Right forelimb (tissue), 1 donor: ENCODE data around the gene VTN.

ENCODE experiments used
- DNase-seq: peaks from one replicate; pipeline ENCODE4 v3.0.0-alpha.2; 2018

The VTN gene

DNA sequence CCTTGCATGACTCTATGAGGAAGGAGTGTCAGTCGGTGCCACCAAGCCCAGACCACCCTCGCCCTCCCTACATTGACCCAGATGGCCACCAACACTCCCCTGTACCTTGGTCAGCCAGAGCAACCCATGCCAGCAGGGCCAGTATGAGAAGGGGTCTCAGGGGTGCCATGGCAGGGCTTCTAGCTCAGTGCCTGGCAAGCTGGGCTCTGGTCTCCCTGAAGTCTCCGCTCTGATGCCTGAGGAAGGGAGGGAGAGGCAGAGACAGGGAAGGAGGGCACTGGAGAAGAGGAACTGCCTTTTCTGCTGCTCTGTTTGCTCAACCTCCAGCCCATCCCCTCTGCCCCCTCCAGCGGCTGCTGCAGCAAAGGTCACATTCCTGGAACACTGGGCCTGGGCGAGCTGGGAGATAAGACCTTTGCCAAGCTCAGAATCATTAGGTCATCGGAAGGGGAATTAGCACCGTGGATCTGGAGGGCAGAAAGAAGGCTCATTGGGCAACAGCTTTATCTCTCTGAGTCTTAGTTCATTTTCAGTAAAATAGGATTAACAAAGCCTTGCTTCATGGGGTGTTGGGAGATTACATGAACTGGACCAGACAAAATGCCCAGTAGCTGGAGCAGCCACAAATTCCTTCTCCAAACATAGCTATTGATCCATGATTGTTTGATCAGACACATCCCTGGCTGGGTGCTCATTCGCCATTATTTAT, at the start of gene VTN:
Gene VTN (minus strand): TSS at position 273 of the 709 bp plus-strand sequence. CDS start 104 bp downstream, at position 169.
- DNase-seq: no peak

DNA sequence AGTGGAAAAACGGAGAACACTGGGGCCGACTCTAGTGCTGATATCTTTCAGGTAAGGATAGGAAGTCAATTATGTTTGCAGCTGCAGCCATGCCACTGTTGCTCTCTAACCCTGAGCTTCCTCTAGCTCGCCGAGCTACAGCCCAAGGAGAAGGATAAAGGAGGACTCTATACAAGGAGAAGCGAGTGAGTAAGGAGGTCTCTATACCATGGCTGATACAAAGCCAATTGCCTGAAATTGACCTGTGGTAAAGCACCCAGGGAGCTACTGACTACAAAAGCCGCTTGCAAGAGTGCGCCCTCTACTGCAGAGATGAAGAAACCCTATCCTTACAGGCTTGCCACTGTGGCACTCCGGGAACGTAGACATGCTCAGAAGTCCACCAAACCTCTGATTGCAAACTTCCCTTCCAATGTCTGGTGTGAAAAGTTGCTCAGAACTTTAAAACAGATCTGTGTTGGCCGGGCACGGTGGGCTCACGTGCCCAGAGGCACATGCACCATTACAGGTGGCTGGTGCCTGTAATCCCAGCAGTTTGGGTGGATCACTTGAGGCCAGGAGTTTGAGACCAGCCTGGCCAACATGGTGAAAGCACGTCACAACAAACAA, 46.7 kb upstream of the VTN start:
- no peak for DNase-seq

DNA sequence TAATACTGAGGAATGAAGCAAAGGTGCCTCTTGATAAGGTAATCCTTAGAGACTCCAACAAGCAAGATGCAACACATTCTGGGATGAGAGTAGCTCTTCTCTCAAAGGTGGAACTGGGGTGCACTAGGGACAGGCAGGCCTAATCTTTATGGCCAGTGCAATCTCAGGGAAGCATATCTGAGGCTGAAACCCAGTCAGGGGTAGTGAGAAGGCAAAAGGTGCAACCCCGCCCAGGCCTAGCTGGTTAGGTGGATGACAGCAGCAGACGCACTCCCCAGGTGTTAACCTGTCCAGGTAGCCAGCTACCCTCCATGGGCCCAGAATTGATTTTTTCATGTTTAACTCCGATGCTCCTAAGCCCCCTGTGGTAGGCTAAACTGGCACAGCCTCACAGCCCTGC, 45.8 kb upstream of the VTN start:
- no peak for DNase-seq

DNA sequence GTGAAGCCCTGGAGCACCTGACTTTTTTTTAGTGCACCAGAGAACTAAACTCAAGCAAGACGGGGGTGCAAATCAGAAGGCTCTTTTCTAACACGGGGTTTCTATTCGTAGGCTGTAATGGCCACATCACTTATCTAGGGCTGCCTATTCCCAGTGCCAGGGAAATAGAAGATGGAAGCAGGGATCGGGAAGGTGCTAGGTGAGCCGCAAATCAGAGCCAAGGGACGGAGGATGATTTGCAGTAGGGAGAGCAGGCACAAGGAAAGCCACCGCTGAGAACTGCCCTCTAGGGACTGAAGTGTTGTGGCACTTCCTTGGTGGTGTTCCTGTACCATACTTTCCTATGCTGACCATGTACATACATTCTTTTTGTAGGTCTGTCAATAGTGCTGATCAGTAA, 43.7 kb upstream of the VTN start:
- DNase-seq: no peak

GRCh38 chr17:28412099-28412498, 42.0 kb upstream of the VTN start:
- DNase-seq: no peak

GRCh38 chr17:28407974-28408306, 37.8 kb upstream of the VTN start:
- DNase-seq: no peak

GRCh38 chr17:28407130-28407973, 37.2 kb upstream of the VTN start:
- DNase-seq: no peak

DNA sequence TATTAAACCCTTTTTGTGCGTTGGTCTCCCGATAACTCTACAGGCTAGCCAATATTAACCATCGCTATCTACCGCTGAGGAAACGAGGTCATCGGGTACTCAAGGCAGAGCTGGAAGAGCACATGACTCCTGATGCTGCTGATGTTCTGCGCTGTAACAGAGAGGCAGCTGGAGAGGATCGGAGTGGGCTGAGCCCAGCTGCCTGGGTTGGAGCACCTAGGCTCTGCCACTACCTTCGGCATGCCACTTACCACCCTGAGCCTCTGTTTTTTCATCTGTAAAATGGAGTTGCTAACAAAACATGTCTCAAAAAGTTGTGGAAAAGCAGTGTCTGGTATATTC, 36.3 kb upstream of the VTN start:
- no peak for DNase-seq

DNA sequence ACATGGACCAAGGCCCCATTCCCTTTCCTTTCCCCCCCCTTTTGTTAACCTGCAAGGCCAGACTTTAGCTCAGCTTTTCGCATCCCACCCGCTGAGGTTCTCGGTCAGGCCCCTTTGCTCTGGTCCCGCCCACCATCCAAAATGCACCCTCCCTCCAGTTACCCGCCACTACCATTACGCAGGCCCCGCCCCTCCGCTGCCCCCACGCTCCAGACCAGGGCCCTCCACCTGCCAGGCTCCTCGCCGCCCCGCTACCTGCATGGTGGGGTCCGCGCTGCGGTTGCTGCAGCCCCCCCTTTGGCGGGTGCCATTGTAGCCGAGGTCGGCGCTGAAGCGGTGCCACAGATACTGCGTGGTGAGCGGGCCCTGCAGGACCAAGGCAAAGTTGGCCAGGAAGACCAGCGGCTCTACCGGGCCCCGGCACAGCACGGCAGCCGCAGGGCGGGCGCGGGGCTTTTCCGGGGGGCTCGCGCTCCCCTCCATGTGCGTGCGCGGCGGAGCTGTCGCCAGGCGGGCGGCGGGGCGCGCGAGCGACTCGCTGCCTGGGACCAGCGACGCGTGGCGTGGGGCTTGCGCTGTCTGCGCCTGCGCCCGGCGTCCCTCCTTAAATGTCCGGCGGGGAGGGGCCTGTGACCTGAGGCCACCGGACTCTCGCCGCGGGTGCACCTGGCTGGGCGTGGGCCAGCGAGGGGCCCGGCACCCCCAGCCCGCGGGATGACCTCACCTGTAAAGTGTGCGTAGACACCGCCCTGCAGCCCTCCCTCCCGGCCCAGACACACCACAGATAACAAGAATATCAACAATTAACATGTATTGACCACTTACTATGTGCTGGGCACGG, 35.7 kb upstream of the VTN start, which contains the start of gene SLC46A1:
Gene SLC46A1 (minus strand): TSS at position 581 of the 841 bp plus-strand sequence. CDS start 98 bp downstream, at position 483.
- DNase-seq: peak; percentile 75

DNA sequence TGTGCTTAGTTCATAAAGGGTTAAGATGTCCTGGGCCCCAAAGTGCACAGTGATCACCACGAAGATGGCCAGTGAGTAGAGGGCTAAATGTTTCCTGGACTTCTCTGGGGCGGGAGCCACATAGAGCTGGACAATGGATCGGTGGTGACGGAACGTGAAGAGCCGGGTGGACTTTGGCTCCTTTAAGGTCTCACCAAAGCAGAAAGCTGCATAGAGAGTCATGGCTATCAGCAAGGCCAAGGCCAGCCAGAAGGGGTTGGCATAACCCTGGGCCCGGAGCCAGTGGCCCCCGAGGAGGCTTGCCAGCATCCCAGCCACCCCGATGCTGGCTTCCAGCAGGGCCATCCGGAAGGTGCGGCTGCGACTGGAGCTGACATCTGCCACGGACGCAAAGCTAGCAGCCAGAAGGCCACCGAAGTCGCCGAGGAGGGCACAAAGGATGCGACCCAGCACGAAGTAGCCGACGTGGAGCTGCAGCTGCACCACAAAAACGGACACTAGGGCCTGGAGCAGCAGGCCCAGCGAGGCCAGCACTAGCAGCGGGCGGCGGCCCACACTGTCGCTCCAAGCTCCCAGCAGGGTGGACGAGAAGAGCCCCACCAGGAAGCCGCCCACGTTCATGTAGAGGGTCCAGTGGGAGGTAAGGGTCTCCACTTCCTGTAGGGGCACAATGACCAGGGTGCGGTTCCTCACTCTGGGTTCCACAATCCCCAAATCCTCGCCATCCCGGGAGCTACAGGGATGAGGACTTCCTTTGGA, 34.9 kb upstream of the VTN start:
- DNase-seq: no peak

DNA sequence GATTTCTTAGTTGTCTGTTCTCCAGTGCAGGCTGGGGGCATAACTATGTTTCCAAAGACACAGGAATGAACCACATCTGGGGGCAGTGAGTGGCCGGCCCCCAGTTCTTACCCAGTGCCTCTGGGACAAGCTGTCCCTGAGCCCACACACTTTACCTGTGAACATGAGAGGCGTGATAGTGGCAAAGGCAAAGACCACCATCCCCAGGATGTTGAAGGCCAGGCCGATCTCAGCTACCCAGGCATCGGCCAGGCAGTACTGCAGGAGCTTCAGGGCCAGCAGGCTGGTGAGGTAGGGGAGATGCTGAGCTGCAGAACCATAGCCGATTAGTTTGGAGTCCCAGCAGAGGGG, 34.3 kb upstream of the VTN start:
- no peak for DNase-seq

DNA sequence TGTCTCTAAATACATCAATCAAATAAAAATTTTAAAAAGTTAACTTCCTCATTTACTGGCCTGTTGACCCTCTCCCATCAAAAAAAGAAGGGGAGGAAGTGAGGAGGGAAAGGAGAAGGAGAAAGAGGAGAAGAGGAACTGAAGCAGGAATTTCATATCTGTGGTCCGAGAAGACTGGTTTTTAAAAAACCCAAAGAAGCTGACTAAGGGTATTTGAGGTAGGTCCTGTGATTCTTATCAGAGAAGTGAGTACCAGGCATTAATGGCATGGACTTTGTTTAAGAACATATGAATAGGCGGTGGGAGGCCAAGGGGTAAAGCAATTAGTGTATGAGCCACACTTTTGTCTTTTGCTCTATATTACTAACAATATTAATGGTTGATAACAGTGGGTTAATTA, 33.9 kb upstream of the VTN start:
- DNase-seq: no peak

- DNase-seq: no peak
These were observed 32.7 kb upstream of the VTN start for GRCh38 chr17:28402844-28403243.

- DNase-seq: no peak
These were observed 32.1 kb upstream of the VTN start for GRCh38 chr17:28402224-28402630.

DNA sequence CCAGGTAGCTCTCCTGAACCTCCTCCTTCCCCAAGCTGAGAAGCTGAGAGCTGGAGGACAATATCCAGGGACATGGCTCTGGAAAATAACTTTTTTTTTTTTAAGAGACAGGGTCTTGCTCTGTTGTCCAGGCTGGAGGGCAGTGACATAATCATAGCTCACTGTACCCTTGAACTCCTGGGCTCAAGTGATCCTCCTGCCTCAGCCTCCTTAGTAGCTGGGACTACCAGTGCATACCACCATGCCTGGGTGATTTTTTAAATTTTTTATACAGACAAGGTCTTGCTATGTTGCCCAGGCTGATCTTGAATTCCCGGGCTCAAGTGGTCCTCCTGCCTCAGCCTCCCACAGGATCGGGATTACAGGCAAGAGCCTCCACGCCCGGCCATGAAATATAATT, 29.7 kb upstream of the VTN start:
- no peak for DNase-seq

DNA sequence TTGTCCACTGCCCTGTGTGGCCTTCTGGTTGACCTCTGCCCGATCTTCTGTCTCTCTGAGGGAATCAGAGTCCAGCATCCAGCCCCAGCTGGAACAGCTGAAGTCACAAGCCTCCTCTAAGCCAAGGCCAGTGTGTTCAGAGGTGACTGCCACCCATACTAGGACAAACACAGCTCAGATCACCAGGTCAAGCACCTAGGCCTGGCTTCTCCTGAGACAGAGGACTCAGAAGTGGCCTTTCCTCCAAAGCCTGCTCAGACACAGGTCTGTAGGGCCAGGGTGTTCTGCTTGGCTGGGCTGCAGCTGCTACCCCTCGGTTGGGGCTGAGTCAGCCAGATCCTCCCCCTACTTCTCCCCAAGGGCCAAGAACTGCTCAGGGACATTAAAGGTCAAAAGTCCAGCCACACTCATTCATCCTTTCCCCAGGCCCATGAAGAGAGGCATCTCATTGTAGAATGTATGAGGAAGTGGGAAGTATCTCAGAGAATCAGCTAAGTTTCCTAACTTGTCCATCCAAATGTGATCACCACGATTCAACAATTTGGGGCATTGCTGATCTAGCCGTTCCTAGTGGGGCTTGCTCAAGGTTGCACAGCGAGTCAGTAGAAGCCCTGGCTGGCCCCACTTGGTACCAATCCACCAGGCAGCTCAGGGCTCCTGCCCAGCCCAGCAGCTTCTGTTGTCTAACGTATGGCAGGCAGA, 28.3 kb upstream of the VTN start:
- DNase-seq: no peak

- DNase-seq: no peak
These were observed 27.7 kb upstream of the VTN start for GRCh38 chr17:28397687-28398279.

DNA sequence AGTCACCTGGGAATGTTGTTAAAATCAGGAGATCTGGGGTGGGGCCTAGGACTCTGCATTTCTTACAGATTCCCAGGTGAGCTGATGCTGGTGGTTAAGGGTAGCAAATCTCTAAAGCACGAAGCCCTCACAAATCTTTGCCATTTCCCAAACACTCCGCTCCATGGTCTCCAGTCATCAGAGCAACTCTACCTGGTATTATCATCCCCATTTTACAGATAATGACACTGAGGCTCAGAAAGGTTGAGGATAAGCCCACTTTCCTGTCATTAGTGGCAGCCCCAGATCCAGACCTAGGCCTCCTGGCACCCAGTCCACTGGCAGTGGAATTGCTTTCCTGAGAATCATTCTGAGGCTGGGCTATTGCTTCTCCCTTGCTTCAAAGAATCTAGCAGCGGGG, 27.2 kb upstream of the VTN start:
- DNase-seq: no peak

DNA sequence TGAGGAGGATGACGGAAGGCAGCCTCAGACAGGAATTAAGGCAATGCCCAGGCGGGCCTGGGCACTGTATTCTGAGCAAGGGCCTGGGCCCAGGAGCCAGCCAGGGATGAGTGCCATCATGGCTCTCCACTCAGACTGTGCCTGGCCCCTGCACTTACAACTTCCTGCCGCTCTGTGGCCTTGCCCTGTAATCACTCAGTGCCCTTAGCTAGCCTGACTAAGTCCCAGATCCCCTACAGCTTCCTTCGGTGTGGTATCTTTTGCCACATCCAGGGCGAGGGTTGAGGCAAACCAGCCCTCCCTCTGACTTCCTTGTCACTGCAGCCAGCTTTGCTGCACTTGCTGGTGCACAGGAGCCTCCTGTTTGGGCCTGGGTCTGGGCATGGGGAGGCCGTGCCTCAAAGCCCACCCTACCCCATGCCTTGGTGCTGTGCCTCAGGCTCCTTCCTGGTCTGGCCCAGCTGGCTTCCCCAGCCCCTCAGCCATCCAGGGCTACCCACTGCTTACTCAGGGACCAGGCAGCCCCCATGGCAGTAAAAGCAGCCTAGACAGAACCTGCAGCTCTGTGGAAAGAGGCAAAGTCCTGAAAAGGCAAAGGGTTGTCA, 26.6 kb upstream of the VTN start:
- DNase-seq: no peak

DNA sequence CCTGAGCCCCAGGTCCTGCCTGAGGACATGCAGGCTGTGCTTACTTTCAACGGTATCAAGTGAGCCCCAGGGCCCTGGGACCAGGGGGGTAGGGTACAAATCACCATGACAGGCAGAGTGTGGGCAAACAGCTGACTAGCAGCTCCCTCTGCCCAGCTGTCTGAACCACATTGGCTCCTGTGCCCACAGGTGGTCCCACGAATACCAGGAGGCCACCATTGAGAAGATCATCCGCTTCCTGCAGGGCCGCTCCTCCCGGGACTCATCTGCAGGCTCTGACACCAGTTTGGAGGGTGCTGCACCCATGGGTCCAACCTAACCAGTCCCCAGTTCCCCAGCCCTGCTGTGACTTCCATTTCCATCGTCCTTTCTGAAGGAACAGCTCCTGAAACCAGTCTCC, 25.9 kb upstream of the VTN start:
- no peak for DNase-seq

- DNase-seq: no peak
These were observed 25.3 kb upstream of the VTN start for GRCh38 chr17:28395426-28395825.
